Ramos (cell line): ENCODE measurements around the gene GFRA4.

ENCODE experiments used
- in situ Hi-C: fragments of 300-500 bp; cut with MboI; formaldehyde crosslinking; loops from one replicate; pipeline ENCODE4 v1.14.3; 2022; ENCODE audit warnings: low sequenced_read_pairs; ENCODE audit not compliant: unreplicated experiment

GFRA4 gene, protein sequence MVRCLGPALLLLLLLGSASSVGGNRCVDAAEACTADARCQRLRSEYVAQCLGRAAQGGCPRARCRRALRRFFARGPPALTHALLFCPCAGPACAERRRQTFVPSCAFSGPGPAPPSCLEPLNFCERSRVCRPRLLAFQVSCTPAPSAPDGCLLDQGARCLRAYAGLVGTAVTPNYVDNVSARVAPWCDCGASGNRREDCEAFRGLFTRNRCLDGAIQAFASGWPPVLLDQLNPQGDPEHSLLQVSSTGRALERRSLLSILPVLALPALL

GRCh38 chr20:3663031-3663701 is at the start of gene GFRA4:
TSS of gene GFRA4 (minus strand) at chr20:3663399. CDS start at chr20:3663399, 0 bp downstream.
- in situ Hi-C loops: no loop called here

GRCh38 chr20:3712279-3712873 is 49.2 kb upstream of the GFRA4 start, which contains the start of gene SIGLEC1:
TSS of gene SIGLEC1 (minus strand) at chr20:3712600. CDS start at chr20:3707128, 5,472 bp downstream.
- in situ Hi-C loops: no loop called here

DNA sequence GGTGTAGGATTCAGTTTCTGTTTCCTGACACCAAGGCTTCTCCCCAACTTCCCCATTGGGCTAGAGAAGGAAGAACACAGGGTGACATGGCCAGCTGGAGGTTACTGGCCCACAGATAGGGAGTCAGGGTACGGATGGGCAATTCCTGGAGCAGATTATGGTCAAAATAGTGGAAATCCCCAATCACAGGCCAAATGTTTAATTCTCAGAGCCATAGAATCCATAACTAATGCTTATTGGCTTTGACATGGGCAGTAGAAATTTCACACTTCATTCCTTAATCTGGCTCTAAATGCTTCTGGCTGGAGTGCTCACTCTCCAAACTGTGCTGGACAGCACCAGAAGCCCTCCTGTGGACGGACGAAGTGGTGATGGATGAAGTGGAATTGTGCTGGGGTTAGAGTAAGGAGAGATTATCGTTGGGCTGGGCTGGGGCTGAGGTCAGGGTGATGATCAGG is 48.3 kb upstream of the GFRA4 start:
- in situ Hi-C loops: no loop called here

DNA sequence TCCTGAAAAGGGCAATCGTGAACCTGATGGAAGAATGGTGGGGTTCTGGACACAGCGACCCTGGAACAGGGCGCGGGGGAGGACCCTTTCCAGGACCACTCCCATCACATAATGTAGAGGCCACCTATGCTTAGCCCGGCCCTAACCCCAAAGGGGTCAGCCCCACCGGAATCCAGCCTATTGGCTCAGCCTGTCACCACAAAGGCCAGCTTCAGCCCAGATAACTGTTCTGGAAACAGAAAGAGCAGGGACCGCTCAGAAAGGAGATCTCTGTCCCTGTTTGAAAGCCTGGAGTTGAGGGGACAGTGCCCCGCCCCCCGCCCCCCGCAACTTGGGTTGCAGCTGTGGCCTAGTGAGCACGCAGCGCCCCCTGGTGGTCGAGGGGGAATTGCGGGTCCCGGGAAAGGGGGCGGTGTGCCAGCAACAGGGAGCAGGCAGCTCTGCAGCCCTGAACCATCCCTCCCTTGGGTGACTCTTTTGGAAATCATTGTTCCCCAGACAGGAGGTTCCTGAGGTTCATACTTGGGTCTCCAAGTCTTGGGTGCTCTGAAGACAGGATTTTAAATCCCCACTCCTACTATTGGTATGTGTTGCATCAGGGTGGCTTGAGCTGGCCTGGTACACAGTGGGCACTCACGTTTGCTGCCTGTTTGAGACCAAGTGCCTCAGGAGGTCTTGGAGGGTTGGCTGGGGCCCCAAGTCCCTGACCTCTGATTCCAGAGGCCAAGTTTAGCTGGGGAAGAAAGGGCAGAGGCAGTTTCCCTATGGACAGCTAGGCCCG is 47.7 kb upstream of the GFRA4 start:
- in situ Hi-C loops: no loop called here

DNA sequence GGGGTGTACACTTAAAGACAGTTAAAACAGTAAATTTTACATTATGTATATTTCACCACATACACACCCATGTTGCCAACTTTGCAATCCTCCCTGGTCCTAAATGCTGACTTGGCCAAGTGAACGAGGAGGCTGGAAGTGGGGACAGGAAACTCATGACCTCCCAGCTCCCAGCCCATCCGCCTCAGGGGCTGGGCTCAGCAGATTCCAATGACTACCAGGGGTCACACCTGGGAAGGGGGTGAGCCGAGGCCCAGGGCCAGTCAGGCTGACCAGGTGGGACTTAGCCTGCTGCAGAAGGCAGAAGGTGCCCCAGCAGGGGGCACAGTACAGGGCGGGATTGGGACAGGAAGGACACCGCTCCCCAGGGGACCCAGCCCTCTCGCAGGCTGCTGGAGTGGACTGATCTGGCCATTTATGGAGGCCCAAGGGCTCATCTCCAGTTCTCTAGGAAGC is 46.8 kb upstream of the GFRA4 start:
- in situ Hi-C loops: no loop called here

- in situ Hi-C loops: no loop called here
These were observed 44.3 kb upstream of the GFRA4 start for GRCh38 chr20:3707508-3707899.

DNA sequence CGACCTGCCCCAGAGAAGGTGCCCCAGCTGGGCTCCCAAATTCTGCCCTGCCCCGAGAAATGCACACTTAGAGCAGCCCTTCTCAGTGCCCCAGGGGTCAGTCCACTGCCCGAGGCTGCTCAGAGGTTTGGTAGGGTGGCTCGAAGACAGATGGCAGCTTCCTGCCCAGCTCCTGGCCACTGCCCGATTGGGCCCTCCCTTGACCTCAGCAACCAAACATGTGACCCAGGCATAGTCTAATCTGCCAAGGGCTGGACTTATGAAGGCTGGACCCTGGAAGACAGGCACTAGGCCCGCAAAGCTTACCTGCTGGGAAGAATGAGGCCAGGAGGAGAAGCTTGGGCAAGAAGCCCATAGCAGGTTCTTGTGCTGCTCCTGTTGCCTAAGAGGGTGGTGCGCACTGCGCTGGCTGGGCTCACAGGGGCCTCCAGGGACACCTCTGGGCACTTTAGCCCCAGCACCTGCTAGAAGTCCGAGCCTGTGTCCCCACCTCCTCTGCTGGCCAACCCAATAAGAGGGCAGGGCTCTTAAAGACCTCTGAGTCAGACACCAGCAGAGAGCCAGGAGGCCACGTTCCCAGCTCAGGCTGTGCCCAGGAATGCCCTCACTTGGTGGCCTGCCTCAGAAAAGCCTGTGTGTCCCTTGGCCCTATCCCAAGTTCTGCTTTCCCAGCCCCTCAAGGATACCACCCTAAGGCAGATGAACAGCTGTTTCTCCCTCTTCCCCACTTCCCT is 43.7 kb upstream of the GFRA4 start:
- in situ Hi-C loops: no loop called here

DNA sequence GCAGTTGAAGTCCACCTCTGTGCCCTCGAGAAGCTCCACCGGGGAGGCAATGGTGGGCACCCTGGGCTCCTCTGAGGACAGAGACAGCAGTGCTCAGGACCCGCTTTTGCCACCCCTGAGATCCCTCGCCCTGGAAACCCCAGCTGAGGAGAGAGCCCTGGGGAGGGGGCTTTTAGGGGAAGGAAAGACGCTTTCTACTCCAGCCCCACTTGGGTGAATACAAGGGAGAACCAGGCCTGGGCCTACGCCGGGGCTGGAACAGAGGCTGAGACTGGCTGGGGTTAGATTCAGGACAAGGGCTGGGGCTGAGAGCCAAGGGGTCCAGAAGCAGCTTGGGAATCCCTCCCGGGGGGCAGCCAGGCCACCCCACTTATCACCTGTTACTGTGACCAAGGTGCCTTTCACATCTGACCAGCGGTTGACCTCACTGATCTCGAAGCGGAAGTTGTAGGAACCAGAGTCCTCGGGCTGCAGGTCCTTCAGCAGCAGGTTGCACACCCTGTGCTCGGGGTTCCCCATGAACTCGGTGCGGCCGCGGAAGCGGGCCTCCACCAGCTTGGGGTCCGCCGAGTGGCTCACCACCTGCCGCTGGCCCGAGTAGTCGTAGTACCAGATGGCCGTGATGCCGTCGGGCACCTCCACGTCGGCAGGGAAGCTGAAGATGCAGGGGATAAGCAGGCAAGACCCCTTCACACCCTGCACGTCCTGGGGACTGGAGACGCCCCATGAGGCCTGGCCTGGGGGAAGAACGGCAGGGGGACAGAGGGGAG is 43.0 kb upstream of the GFRA4 start:
- in situ Hi-C loops: no loop called here

GRCh38 chr20:3705491-3705969 is 42.3 kb upstream of the GFRA4 start:
- in situ Hi-C loops: no loop called here

DNA sequence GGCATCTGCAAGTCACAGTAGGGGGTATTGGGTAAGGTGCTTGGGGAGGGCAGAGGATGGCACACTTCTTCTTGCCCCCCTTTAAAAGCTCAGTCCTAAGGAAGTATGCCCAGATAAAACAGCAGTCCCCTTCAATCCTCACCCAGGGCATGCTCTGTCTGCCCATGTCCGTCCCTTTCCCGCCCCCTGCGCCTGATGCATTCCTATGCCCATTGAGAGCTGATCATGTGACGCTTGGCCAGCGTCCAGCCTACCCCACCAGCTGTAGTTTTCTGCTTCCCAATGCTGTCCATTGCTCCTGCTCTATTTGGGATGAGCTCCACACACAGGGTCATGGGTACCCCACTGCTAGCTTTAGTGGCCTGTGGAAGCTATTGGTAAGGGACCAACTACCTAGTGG is 40.9 kb upstream of the GFRA4 start:
- in situ Hi-C loops: no loop called here

- in situ Hi-C loops: no loop called here
These were observed 39.6 kb upstream of the GFRA4 start for GRCh38 chr20:3702611-3703391.

DNA sequence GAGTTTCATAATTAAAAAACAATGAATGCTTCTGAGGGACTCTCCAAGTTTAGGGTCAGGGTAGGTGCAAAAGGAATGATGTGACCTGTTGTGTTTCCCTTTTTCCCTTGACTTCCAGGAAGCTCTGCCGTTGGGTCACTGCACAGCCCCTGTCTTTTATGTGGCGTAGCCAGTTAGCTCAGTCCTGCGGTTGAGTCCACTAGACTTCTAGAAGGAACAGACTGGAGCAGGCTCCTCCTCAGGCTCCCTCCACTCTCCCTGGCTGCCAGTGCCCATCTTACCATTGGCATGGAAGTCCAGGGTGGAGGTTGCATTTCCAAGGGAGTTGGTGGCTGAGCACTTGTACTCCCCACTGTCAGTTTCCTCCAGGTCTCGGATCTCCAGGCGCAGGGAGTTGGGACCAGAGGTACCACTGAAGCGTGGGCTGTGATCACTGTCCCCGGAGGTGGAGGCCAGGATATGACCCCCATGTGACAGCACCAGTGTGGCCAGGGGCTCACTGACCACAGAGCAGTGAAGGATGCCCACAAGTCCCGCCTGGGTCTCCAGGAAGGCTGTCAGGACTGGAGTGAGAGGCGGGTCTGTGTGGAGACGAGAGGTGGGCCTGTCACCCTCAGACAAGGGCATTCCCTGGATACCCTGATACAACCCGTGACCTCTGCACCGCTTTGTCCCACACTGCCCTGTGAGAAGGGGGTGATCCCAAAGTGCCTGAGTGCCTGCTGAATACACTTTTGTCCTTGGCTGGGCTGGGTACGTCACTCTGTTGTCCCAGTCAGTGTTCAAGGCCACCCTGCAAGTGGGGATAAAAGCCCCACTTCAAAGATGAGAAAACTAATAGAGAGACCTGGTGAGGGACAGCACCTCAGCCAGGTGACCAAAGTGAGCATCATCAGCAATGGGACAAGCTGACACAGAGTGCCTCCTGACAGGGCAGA is 38.1 kb upstream of the GFRA4 start:
- in situ Hi-C loops: no loop called here

- in situ Hi-C loops: no loop called here
These were observed 35.8 kb upstream of the GFRA4 start for GRCh38 chr20:3699037-3699436.

DNA sequence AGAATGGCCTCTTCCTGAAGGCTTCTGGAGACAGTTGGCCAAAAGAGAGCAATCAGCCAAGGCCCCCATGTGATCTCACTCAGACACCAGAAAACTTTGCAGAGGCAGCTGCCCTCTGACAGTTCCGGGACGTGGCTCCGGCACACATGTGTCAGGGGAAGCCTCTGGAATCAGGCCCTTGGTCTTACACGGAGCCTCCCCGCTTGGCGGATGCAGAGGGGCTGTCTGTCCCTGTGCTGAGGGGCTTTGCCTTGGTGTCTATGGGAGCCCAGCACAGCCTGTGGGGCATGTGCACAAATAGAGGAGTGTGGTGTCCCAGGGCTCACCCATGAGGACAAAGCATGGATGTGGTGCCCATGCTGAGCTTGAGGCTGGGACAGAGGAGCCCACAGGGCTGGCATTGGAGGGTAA is 35.4 kb upstream of the GFRA4 start:
- in situ Hi-C loops: no loop called here

DNA sequence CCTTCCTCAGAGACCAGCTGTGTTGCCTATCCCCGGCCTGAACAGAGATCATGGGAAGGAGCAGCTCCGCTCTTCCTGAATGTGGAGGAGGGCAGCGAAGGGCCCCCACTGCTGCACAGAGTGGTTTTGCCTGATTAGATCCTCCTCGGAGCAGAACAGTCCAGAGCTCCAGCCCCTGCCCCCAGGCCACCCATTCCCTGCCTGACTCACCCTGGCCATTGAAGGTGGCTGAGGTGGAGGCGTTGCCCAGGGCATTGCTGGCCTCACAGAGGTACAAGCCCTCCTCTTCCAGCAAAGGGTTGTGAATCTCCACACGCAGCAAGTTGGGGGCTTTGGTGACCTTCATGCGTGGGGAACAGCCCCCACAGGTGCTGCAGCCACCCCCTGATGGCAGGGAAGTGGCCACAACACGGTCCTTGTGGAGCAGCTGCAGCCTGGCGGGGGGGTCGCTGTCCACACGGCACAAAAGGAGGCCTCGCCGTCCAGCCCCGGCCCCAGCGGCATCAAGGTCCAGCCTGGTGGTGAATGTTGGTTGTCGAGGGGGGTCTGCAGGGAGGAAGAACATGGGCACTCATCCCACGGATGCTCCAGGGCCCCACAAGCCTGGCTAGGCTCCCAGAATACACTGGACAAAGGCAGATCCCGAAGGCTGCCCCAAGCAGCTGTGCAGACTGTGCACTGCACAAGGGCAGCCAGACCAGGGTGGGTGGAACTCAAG is 34.5 kb upstream of the GFRA4 start:
- in situ Hi-C loops: no loop called here

DNA sequence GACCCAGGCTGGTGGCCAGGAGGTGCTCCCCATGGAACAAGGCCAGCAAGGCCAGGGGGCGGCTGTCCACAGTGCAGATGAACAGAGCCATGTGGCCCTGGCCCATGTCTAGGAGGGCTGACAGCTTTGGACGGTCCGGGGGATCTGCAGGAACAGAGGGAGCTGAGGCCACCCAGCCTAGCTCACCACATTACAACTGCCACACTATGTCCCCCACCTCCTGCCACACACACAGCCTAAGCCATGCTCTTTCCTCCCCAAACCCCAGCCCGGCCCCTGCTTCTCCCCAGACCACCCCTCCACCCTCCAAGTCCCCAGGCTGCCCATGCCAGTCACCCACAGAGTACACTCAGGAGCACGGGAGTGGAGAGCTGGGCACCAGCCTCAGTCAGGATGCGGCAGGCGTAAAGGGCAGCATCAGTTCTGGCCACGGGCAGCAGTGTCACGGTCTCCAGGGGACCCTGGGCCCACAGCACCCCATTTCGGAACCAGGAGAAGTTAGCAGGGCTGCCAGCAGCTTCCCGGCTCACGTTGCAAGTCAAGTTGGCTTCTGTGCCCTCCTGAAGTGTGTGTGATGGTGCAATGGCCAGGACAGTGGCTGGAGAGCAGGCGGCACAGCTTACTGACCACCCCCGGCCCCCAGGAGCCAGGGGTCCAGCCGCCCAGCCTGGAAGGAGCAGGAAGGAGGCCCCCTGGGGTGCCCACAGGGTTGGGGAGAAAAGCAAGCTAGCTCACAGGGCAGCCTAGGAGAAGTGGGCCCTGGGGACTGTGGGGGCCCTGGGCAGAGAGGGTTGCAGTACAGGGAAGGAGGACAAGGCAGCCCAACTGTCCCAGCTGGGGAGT is 33.8 kb upstream of the GFRA4 start:
- in situ Hi-C loops: no loop called here
